HEK293 (cell line): ENCODE data around the gene SYTL5.

Source experiments
- CTCF ChIA-PET: fragments of 350-600 bp; formaldehyde crosslinking; extraction: SDS; loops from one replicate; lab custom pipeline; 2021; ENCODE audit warnings: antibody characterized with exemption; lab: Yijun Ruan, JAX
- POLR2A ChIA-PET: fragments of 300-600 bp; formaldehyde crosslinking; extraction: SDS; loops from one replicate; lab custom pipeline; 2020; ENCODE audit warnings: antibody characterized with exemption, inconsistent platforms; lab: Yijun Ruan, JAX
- H3K27ac ChIP-seq: fragments of 200-500 bp; sonication (Bioruptor generic); 2 replicates; pipeline ENCODE4 v1.5.1; 2014; ENCODE audit warnings: low read depth, low read length, control low read depth, inconsistent platforms; ENCODE audit errors: extremely low read depth
- H3K36me3 ChIP-seq, 2 experiments: fragments of 200-500 bp in 1 of 2; sonication (Bioruptor generic) in 1 of 2; 1 replicate in 1 of 2; 2 replicates in 1 of 2; pipeline ENCODE4 v1.5.1; 2014 to 2017; ENCODE audit warnings: inconsistent platforms in 2 of 2, low read length in 2 of 2; ENCODE audit not compliant: control insufficient read depth in 2 of 2, insufficient read depth in 1 of 2
- H3K4me1 ChIP-seq: fragments of 200-500 bp; sonication (Bioruptor generic); 2 replicates; pipeline ENCODE4 v1.5.1; 2014; ENCODE audit warnings: mild to moderate bottlenecking, low read length, inconsistent platforms; ENCODE audit not compliant: control insufficient read depth, insufficient read depth
- H3K4me3 ChIP-seq: 2 replicates; pipeline ENCODE4 v1.5.1; 2011; ENCODE audit warnings: low read depth, mild to moderate bottlenecking, control low read depth, low read length, moderate library complexity
- H3K9me3 ChIP-seq: fragments of 200-500 bp; sonication (Bioruptor generic); 2 replicates; pipeline ENCODE4 v1.5.1; 2014; ENCODE audit warnings: low read depth, low read length, inconsistent platforms; ENCODE audit not compliant: control insufficient read depth, insufficient read depth
- BCL6B ChIP-seq: fragments of 450-650 bp; formaldehyde crosslinking; IDR thresholded peaks from 2 replicates; pipeline ENCODE4 v1.5.1; 2017; ENCODE audit warnings: missing biosample characterization, missing genetic modification characterization
- GLIS2 ChIP-seq: fragments of 450-650 bp; formaldehyde crosslinking; IDR thresholded peaks from 2 replicates; pipeline ENCODE4 v1.5.1; 2016; ENCODE audit warnings: missing biosample characterization, missing genetic modification characterization
- HOXC10 ChIP-seq: sonication (generic); formaldehyde crosslinking; IDR thresholded peaks from 2 replicates; pipeline ENCODE4 v1.8.1; 2023; ENCODE audit warnings: mild to moderate bottlenecking, missing genetic modification reagents
- IKZF3 ChIP-seq: fragments of 450-650 bp; IDR thresholded peaks from 2 replicates; pipeline ENCODE4 v1.5.0; 2018; ENCODE audit warnings: missing biosample characterization, mild to moderate bottlenecking, missing genetic modification characterization, moderate library complexity
- KLF7 ChIP-seq: fragments of 450-650 bp; formaldehyde crosslinking; IDR thresholded peaks from 2 replicates; pipeline ENCODE4 v1.5.1; 2016; ENCODE audit warnings: missing biosample characterization, missing genetic modification characterization, borderline replicate concordance
- SCRT1 ChIP-seq: fragments of 450-650 bp; formaldehyde crosslinking; IDR thresholded peaks from 2 replicates; pipeline ENCODE4 v1.5.1; 2016; ENCODE audit warnings: missing biosample characterization, missing genetic modification characterization, borderline replicate concordance
- SP3 ChIP-seq: fragments of 450-650 bp; formaldehyde crosslinking; IDR thresholded peaks from 2 replicates; pipeline ENCODE4 v1.5.1; 2016; ENCODE audit warnings: missing biosample characterization, missing genetic modification characterization
- WT1 ChIP-seq: fragments of 450-650 bp; formaldehyde crosslinking; IDR thresholded peaks from 2 replicates; pipeline ENCODE4 v1.5.1; 2016; ENCODE audit warnings: missing biosample characterization, missing genetic modification characterization
- YY2 ChIP-seq: fragments of 450-650 bp; formaldehyde crosslinking; IDR thresholded peaks from 2 replicates; pipeline ENCODE4 v1.5.1; 2016; ENCODE audit warnings: missing biosample characterization, missing genetic modification characterization
- ZBTB17 ChIP-seq: fragments of 450-650 bp; formaldehyde crosslinking; IDR thresholded peaks from 2 replicates; pipeline ENCODE4 v1.5.1; 2016; ENCODE audit warnings: missing biosample characterization, missing genetic modification characterization
- ZFP41 ChIP-seq: fragments of 450-650 bp; formaldehyde crosslinking; IDR thresholded peaks from 2 replicates; pipeline ENCODE4 v1.5.1; 2016; ENCODE audit warnings: missing biosample characterization, missing genetic modification characterization, borderline replicate concordance
- ZNF214 ChIP-seq: fragments of 450-650 bp; formaldehyde crosslinking; IDR thresholded peaks from 2 replicates; pipeline ENCODE4 v1.5.1; 2017; ENCODE audit warnings: missing biosample characterization, mild to moderate bottlenecking, missing genetic modification characterization, borderline replicate concordance
- ZNF280D ChIP-seq: fragments of 450-650 bp; formaldehyde crosslinking; IDR thresholded peaks from 2 replicates; pipeline ENCODE4 v1.5.1; 2016; ENCODE audit warnings: missing biosample characterization, missing genetic modification characterization
- ZNF292 ChIP-seq: fragments of 450-650 bp; formaldehyde crosslinking; IDR thresholded peaks from 2 replicates; pipeline ENCODE4 v1.5.1; 2016; ENCODE audit warnings: low read depth, missing biosample characterization, missing genetic modification characterization, borderline replicate concordance
- ZNF423 ChIP-seq: fragments of 450-650 bp; formaldehyde crosslinking; IDR thresholded peaks from 2 replicates; pipeline ENCODE4 v1.5.1; 2016; ENCODE audit warnings: missing biosample characterization, missing genetic modification characterization
- ZNF426 ChIP-seq: fragments of 450-650 bp; formaldehyde crosslinking; IDR thresholded peaks from 2 replicates; pipeline ENCODE4 v1.5.1; 2017; ENCODE audit warnings: missing biosample characterization, missing genetic modification characterization, mild to moderate bottlenecking, inconsistent platforms, moderate library complexity
- ZNF48 ChIP-seq: fragments of 450-650 bp; formaldehyde crosslinking; IDR thresholded peaks from 2 replicates; pipeline ENCODE4 v1.5.1; 2016; ENCODE audit warnings: missing biosample characterization, missing genetic modification characterization
- ZNF518A ChIP-seq: fragments of 450-650 bp; formaldehyde crosslinking; conservative IDR thresholded peaks from 2 replicates; pipeline ENCODE4 v1.5.1; 2016; ENCODE audit warnings: low read depth, missing biosample characterization, missing genetic modification characterization
- ZNF555 ChIP-seq: fragments of 450-650 bp; formaldehyde crosslinking; conservative IDR thresholded peaks from 2 replicates; pipeline ENCODE4 v1.5.1; 2017; ENCODE audit warnings: missing biosample characterization, mild to moderate bottlenecking, missing genetic modification characterization, inconsistent platforms
- ZNF585B ChIP-seq: fragments of 450-650 bp; formaldehyde crosslinking; IDR thresholded peaks from 2 replicates; pipeline ENCODE4 v1.5.1; 2016; ENCODE audit warnings: missing biosample characterization, missing genetic modification characterization
- ZNF660 ChIP-seq: fragments of 450-650 bp; IDR thresholded peaks from 2 replicates; pipeline ENCODE4 v1.5.1; 2018; ENCODE audit warnings: missing biosample characterization, mild to moderate bottlenecking, missing genetic modification characterization
- ZNF670 ChIP-seq: fragments of 450-650 bp; formaldehyde crosslinking; IDR thresholded peaks from 2 replicates; pipeline ENCODE4 v1.5.1; 2016; ENCODE audit warnings: missing biosample characterization, missing genetic modification characterization, low read depth
- ZNF677 ChIP-seq: fragments of 450-650 bp; IDR thresholded peaks from 2 replicates; pipeline ENCODE4 v1.5.0; 2018; ENCODE audit warnings: missing biosample characterization, mild to moderate bottlenecking, missing genetic modification characterization, moderate library complexity
- ZNF747 ChIP-seq: fragments of 450-650 bp; formaldehyde crosslinking; IDR thresholded peaks from 2 replicates; pipeline ENCODE4 v1.5.1; 2016; ENCODE audit warnings: missing biosample characterization, missing genetic modification characterization
- ZNF768 ChIP-seq: fragments of 450-650 bp; formaldehyde crosslinking; IDR thresholded peaks from 2 replicates; pipeline ENCODE4 v1.5.1; 2018; ENCODE audit warnings: missing biosample characterization, mild to moderate bottlenecking, missing genetic modification characterization
- ZNF776 ChIP-seq: fragments of 450-650 bp; formaldehyde crosslinking; IDR thresholded peaks from 2 replicates; pipeline ENCODE4 v1.5.0; 2017; ENCODE audit warnings: missing biosample characterization, missing genetic modification characterization, borderline replicate concordance
- ZNF792 ChIP-seq: fragments of 450-650 bp; formaldehyde crosslinking; IDR thresholded peaks from 2 replicates; pipeline ENCODE4 v1.5.1; 2016; ENCODE audit warnings: missing biosample characterization, missing genetic modification characterization
- TF ChIP-seq, protein P1 (sequence below): fragments of 450-650 bp; formaldehyde crosslinking; IDR thresholded peaks from 2 replicates; pipeline ENCODE4 v1.5.1; 2016; ENCODE audit warnings: missing biosample characterization, missing genetic modification characterization

Gene SYTL5

DNA sequence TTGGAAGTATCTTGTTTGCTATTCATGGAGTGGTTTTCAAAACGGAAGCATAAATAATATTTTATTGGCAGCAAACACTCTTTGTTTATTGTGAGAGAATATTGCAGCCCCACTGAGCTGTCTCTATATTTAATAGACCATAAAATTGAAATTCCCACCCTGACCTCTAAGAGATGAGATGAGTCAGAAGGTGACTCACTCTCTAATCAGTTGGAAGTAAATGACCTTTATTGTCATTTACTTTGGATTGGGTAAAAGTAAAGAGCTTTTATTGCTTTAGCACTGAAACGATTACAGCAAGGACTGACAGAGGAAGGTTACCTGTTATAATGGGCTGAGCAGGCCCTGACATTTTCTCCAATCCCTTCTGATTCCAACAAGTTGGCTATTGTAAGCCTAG, 55.0 kb downstream of the SYTL5 start:
- Histone ChIP-seq H3K36me3 (no peaks in the 10 kb centered on the region), H3K9me3 (no peaks in the 10 kb centered on the region), H3K4me3 (no peak overlapping the region), H3K4me1 (peaks cover 7% of the 10 kb centered on the region; the same call in 1 of the 2 replicates), H3K27ac (peak overlapping the region; percentile 29; the same call in 1 of the 2 replicates)
- POLR2A ChIA-PET = interaction anchor here (0.6 kb wide), 1 partner anchor 376 kb away, joined by 3 read pairs; the partner anchor contains the start of gene XK
- CTCF ChIA-PET = interaction anchor here (0.7 to 0.9 kb wide), 3 partner anchors 105 to 135 kb away, joined by 3 to 4 read pairs (median 3); no protein-coding TSS in a partner anchor
- no peak for TF ChIP-seq HOXC10 (CRISPR knock-in tag)
- no peak for TF ChIP-seq ZNF423 (tag by site-specific recombination)
- peak; percentile 80 for TF ChIP-seq WT1 (tag by site-specific recombination)
- TF ChIP-seq ZNF280D = 0 out of 2 replicates have a peak, but pooled peaks have one; percentile 53
- TF ChIP-seq ZNF292 (tag by site-specific recombination) = no peak
- TF ChIP-seq ZNF426 (tag by site-specific recombination) = peak; percentile 11; the same call in 1 of the 2 replicates
- TF ChIP-seq SCRT1 = peak; percentile 80; the same call in 1 of the 2 replicates
- TF ChIP-seq KLF7 (tag by site-specific recombination) = peak; percentile 63; the same call in 1 of the 2 replicates
- no peak for TF ChIP-seq ZNF585B
- no peak for TF ChIP-seq ZNF677 (tag by site-specific recombination)
- TF ChIP-seq, protein P1, sequence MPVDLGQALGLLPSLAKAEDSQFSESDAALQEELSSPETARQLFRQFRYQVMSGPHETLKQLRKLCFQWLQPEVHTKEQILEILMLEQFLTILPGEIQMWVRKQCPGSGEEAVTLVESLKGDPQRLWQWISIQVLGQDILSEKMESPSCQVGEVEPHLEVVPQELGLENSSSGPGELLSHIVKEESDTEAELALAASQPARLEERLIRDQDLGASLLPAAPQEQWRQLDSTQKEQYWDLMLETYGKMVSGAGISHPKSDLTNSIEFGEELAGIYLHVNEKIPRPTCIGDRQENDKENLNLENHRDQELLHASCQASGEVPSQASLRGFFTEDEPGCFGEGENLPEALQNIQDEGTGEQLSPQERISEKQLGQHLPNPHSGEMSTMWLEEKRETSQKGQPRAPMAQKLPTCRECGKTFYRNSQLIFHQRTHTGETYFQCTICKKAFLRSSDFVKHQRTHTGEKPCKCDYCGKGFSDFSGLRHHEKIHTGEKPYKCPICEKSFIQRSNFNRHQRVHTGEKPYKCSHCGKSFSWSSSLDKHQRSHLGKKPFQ (tag by site-specific recombination) = peak; percentile 83
- TF ChIP-seq ZNF776 (tag by site-specific recombination) = no peak
- TF ChIP-seq ZNF768 = no peak
- TF ChIP-seq BCL6B (tag by site-specific recombination) = peak; percentile 77
- TF ChIP-seq ZNF555 (tag by site-specific recombination) = no peak
- peak; percentile 64 for TF ChIP-seq GLIS2
- 0 out of 2 replicates have a peak, but pooled peaks have one; percentile 29 for TF ChIP-seq ZBTB17 (tag by site-specific recombination)
- TF ChIP-seq IKZF3 (tag by site-specific recombination) = peak; percentile 98
- peak; percentile 61 for TF ChIP-seq ZNF518A (tag by site-specific recombination)
- no peak for TF ChIP-seq ZNF48 (tag by site-specific recombination)
- TF ChIP-seq ZFP41 (tag by site-specific recombination) = no peak
- no peak for TF ChIP-seq ZNF747 (tag by site-specific recombination)
- TF ChIP-seq YY2 (tag by site-specific recombination) = no peak
- peak; percentile 91 for TF ChIP-seq ZNF660 (tag by site-specific recombination)
- TF ChIP-seq ZNF792 (tag by site-specific recombination) = no peak
- TF ChIP-seq SP3 (tag by site-specific recombination) = peak; percentile 44
- no peak for TF ChIP-seq ZNF670
- TF ChIP-seq ZNF214 (tag by site-specific recombination) = no peak
